HG03442 (cell line): ENCODE measurements around the gene H2AZ2.
A peak's percentile ranks its signal among the peaks of the same experiment; 100 is the strongest.
"Not testable (repeated sequence)": the region's sequence is repeated elsewhere in the genome, so short reads cannot be mapped to it uniquely, and the experiment has no call there.

Source experiments
- ATAC-seq: cut with Tn5 transposase; IDR thresholded peaks from one replicate; pipeline ENCODE4 v1.9.1; 2021; ENCODE audit warnings: mild to moderate bottlenecking, moderate library complexity; ENCODE audit not compliant: unreplicated experiment

Gene H2AZ2

DNA sequence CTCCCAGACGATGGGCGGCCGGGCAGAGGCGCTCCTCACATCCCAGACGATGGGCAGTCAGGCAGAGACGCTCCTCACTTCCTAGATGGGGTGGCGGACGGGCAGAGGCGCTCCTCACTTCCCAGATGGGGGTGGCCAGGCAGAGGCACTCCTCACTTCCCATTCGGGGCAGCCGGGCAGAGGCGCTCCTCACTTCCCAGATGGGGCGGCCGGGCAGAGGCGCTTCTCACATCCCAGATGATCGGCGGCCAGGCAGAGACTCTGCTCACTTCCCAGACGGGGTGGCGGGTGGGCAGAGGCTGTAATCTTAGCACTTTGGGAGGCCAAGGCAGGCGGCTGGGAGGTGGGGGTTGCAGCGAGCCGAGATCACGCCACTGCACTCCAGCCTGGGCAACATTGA lies 24.0 kb upstream of the H2AZ2 start:
- not testable (repeated sequence) for ATAC-seq

DNA sequence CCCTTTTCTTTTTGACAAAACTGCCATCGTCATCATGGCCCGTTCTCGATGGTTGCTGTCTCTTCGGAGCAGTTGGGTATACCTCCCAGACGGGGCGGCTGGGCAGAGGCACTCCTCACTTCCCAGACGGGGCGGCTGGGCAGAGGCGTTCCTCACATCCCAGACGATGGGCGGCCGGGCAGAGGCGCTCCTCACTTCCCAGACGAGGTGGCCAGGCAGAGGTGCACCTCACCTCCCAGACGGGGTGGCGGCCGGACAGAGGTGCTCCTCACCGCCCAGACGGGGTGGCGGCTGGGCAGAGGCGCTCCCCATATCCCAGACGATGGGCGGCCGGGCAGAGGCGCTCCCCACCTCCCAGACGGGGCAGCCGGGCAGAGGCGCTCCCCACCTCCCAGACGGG lies 22.9 kb upstream of the H2AZ2 start:
- ATAC-seq = not testable (repeated sequence)

DNA sequence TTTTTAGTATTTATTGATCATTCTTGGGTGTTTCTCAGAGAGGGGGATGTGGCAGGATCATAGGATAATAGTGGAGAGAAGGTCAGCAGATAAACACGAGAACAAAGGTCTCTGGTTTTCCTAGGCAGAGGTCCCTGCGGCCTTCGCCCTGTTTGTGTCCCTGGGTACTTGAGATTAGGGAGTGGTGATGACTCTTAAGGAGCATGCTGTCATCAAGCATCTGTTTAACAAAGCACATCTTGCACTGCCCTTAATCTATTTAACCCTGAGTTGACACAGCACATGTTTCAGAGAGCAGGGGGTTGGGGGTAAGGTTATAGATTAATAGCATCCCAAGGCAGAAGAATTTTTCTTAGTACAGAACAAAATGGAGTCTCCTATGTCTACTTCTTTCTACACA lies 22.4 kb upstream of the H2AZ2 start:
- not testable (repeated sequence) for ATAC-seq

DNA sequence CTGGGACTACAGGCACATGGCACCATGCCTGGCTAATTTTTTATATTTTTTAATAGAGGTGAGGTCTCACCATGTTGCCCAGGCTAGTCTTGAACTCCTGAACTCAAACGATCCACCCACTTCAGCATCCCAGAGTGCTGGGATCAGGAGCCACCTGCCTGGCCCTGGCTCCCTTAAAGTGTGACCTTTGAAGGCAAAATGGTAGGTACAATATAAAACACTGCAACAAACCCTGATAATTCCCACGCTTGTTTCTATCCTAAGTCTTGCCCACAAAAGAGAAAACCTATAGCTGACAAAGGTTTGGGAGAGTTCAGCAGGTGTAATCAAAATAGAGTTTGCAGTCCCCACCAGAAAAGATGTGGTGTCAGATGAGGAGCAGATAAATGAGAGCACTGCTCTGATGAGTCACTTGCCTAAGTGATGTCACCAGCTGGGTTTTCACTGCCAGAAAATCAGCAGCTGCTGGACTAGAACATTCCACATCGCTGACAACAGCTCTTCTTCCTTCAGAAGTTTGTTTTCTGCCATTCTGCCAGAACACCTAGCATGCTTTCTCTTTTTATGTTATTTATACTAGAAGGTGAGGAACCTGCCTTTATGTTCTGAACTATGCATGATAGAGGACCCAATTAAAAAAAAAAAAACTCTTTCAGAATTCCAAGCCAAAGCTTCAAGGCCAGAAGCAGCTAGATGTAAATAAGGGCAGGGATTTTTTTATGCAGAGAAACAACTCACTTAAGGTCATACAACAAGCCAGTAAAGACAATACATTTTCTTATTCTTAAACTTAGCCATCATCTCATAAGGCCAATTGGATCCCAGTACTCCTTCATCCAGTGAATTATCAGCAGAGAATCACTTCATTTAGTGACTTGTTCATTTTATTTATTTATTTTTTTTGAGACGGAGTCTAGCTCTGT lies 19.4 kb upstream of the H2AZ2 start:
- no peak for ATAC-seq

DNA sequence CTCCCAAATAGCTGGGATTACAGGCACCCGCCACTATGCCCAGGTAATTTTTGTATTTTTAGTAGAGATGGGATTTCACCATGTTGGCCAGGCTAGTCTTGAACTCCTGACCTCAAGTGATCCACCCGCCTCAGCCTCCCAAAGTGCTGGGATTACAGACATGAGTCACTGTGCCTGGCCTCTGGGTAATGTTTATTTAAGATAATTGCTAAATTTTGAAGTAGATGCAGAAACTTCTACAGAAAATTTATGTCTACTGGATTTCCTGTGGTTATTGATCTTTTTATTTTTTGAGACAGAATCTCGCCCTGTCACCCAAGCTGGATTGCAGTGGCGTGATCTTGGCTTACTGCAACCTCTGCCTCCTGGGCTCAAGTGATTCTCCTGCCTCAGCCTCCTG lies 14.1 kb upstream of the H2AZ2 start:
- not testable (repeated sequence) for ATAC-seq

DNA sequence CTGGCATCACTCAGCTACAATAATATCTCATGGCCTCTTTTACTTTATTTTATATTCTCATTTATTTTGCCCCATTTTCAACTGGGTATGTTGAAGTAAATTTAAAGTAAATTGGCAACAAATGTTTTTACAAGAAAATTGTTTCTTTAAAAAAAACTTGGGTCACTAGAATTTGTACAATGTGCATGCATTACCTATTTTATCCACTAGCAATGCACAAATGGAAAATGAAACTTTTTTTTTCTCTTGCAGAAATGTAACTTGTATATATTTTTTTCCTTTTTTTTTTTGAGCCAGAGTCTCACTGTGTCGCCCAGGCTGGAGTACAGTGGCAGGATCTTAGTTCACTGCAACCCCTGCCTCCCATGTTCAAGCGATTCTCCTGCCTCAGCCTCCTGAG lies 10.3 kb upstream of the H2AZ2 start:
- ATAC-seq = no peak

DNA sequence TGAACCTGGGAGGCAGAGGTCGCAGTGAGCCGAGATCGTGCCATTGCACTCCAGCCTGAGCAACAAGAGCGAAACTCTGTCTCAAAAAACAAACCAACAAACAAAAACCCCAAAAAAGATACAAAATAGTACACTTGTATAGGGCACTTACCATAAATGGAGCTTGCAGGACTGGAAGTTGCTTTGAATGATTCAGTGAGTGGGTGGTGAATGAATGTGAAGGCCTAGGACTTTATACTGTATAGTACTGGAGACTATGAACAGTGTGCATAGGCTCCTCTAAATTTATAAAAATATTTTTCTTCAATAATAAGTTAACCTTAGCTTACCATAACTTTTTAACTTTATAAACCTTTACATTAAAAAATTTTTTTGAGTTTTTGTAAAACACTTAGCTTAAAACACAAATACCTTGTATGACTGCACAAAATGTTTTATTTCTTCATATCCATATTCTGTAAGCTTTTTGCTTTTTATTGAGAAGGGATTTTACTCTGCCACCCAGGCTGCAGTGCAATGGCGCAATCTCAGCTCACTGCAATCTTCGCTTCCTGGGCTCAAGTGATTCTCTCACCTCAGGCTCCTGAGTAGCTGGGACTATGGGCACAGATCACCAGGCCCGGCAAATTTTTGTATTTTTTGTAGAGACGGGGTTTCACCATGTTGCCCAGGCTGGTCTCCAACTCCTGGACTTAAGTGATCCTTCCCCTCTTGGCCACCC lies 6.9 kb upstream of the H2AZ2 start:
- ATAC-seq = no peak

DNA sequence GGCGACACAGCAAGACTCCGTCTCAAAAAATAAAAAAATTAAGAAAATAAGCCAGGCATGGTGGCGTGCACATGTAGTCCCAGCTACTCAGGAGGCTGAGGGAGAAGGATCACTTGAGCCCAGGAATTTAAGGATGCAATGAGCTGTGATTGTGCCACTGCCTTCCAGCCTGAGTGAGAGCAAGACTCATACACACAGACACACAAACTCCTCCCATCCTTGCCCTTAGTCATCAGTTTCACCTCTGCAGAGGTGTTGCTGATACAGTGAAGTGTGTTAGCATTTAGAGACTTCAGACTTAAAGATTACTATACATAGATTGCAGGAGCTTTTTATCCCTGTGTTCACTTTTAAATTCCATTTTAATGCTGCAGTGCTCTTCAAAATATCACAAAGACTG lies 5.5 kb upstream of the H2AZ2 start:
- no peak for ATAC-seq

DNA sequence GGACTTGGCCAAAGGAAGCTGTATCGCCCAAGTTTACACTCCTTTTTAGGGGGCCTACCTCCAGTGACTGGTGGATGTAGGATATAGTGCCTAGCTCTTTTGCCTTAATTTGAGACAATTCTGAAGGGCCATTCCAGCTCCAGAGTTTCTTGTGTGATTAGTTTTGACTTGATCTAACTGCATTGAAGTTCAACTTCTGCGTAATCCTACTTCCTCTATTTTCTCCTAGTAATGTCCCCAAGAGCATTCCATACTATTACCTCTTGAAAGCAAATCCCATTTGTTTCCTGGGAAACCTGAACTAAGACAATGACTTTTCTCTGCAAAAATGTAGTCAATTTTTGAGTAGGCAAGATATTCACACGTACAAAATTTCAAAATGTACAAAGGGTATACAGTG lies 4.7 kb upstream of the H2AZ2 start:
- ATAC-seq = no peak

DNA sequence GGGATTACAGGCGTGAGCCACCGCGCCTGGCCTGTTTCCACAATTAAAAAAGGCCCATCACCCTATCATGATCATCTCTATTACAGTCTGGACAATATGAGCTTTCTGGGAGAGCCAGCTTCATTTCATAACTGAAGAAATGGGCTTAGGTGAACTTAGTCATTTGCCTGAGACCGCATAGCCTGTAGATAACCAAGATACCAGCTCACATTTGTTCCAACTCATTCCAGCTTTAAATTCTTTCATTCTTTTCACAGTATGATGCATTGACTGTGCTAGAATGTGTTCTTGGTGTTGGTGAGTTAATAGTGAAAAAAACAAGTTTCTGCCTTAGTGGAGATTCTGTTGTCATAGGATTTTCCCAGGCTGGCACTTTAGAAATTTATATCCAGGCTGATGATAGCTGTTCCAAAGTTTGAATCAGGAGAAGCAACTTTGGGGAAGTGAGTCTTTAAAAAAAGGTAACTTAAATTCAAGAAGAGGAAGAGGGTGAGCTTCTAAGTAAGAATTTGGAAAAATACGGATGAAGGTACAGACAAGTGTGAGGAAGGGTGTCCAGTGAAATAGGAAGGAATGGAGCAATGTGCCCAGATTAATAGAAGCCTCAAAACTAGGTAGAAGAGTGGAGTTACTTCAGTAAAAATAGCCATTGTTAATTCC lies 2.1 kb upstream of the H2AZ2 start:
- ATAC-seq = no peak

DNA sequence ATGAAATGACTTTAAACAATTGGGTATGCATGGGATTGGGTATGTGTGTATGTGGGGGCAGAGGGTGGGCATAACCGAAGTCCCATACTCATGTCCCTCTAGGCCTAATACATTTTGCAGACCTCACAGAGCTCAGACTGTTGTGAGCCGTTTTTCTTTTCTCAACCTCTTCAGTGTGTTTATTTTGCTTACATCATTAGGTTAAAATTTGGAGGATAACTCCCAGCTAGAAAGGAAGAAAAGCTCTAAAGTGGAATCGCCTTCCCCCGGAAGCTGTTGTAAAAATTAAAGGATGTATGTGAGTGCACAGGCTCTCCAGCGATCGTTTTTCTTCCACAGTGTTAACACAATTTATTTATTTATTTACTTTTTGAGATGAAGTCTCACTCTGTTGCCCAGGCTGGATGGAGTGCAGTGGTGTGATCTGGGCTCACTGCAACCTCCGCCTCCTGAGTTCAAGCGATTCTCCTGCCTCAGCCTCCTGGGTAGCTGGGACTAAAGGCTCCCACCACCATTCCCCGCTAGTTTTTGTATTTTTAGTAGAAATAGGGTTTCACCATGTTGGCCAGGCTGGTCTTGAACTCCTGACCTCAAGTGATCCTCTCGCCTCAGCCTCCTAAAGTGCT lies 1.5 kb upstream of the H2AZ2 start:
- no peak for ATAC-seq

DNA sequence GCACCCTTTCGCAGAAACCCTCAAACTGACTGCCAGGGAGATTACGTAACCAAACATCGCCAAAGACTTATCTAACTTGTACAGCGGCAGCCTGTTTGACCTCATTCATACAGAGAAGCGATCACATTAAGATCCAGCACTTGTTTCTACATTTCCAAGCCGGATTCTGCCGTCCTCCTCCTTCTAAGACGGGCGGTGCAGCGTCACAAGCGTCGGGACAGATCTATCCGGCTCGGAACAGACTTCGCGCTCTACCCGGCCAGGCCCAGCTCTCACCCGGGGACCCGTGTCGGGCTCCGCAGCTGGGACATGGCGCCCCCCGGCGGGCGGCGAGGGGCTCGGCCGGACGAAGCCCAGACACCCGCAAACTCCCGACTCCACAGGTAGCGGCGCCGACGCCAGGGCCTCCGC lies 373 bp downstream of the H2AZ2 start:
- ATAC-seq = peak; percentile 62

DNA sequence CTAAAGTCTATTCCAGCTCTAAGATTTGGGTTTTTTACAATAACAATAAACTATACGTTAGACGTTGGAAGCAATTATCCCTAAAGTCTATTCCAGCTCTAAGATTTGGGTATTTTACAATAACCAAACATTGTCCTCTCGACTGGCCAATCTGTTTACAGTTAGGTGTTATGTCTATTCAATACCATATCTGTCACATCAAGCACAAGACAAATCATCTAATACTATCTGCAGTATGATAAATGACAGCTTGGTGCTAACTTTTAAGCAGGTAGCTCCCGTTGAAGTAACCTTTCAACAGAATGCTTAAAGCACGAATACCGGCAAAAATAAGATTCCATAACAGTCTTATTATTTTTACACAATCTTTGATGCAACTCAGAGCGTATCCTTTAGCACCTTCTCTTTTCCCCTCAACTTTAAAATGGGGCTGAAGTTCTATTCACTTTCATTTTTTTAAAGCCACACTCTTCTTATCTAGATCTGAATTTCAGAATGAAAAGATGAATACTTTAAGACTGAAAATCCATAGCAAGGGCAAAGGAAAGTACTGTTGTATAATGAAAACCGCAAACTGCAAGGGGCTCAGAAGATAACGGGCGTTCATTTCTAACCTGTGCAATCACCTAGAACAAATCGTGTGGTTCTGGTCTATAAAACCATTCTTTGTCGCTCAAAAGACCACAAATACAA lies 925 bp downstream of the H2AZ2 start:
- ATAC-seq = no peak

DNA sequence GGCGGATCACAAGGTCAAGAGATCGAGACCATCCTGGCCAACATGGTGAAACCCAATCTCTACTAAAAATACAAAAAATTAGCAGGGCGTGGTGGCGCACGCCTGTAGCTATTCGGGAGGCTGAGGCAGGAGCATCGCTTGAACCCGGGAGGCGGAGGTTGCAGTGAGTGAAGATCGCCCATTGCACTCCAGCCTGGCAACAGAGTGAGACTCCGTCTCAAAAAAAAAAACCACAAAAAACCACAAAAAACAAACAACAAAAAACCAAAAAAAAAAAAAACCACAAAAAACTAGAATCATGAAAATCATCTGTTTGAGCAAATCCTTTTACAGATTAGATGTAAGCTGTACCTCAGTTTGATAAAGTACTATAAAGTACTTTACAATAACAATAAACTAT lies 1.5 kb downstream of the H2AZ2 start:
- not testable (repeated sequence) for ATAC-seq

DNA sequence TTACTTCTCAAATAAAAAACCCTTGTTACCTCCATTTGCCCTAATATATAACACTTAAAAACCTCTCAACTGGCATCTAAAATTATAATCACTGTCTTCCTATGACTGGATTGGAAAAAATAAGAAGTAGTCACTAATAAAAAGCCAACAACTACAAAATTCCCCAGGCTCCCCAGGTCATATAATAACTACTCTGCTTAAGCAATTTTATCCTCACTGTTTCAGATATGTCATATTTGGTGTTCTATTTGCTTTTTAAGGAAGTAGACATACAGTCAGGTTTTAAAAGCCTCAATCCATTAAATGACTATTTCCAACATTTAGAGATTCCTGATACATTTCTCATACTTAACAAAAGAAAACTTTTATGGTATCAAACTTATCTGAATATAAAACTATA lies 2.4 kb downstream of the H2AZ2 start:
- no peak for ATAC-seq

DNA sequence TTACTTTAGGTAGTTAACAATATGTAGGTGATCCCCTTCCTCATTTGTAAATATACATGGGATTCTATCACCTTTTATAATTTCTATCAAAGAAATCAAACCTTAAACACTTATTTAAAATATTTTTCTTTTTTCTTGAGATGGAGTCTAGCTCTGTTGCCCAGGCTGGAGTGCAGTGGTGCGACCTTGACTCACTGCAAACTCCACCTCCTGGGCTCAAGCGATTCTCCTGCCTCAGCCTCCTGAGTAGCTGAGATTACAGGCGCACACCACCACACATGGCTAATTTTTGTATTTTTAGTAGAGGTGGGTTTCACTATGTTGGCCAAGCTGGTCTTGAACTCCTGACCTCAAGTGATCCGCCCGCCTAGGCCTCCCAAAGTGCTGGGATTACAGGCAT lies 4.4 kb downstream of the H2AZ2 start:
- ATAC-seq = not testable (repeated sequence)

DNA sequence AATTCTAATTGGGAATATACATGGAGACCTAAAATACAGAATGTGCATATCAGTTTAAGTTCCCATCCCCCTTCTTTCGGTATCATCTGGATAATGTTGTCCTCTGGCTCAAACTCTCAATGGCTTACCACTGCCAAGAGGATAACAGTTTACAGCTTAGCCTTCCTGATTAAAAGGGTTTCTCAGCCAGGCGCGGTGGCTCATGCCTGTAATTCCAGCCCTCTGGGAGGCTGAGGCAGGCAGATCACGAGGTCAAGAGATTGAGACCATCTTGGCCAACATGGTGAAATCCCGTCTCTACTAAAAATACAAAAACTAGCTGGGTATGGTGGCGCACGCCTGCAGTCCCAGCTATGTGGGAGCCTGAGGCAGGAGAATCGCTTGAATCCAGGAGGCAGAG lies 5.2 kb downstream of the H2AZ2 start:
- not testable (repeated sequence) for ATAC-seq

DNA sequence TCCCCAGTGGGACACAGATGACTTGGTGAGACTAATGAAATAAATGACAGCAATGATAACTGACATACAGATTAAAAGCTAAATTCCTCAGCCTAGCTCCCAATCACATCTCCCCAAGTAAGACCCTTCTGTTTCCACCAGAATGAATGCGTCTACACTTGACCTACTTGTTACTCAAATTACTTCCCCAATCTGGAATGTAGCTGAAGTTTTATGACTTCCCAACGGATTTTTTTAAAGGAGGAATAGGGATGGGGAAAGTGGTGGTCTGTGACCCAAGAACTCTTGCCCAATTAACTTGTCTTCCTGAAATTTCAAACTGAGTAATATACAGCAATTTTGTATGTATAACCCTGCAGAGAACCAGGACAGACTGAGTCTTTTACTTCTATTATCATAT lies 9.1 kb downstream of the H2AZ2 start:
- no peak for ATAC-seq

DNA sequence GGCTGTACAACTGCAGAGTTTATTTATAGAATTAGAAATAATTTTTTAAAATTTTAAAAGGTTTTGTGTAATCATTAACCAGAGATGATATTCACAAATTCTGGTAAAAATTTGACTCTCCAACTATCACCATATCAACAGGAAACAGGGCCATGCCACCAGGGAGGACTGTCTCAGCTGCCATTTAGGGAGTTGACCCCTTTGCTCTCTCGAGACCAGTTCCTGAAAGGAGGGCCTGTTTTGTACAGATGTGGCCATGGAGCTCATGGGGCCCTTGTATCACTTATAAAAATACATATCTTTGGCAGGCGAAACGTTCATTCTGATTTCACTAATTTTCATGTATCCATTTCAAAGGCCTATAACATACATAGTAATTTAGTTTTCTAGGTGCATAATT lies 20.3 kb downstream of the H2AZ2 start:
- no peak for ATAC-seq

DNA sequence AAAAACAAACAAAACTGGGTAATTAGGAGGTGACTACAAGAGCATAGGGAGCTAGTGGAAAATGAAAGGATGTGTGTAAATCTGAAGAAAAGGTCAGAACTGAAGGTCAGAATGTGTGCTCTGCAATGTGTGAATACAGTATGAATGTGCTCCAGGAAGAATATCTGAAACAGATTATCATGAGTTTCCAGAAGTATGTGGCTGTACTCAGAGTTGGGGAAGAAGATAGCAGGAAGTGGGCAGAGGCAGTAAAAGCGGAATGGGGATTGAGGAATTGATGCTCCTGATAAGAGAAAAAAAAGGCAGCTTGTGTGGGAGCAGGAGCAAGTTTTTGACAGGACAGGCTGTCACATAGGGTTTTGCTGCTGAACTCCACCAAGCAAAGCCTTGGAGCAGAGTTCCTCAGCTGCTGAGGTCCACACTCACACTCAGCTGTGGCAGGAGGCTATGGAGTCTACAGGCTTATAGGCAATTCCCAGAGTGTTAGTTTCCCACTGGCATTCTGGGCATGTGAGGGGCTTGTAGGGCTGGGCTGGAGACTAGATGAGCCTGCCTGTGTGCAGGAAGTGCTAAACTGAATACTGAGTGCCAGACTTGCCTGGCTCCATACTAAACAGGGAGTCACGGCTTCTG lies 22.9 kb downstream of the H2AZ2 start:
- ATAC-seq = no peak
